Duodenal mucosa (tissue), 2 donors: ENCODE results near the gene GSTP1.
"Not testable (repeated sequence)": the region's sequence is repeated elsewhere in the genome, so short reads cannot be mapped to it uniquely, and the experiment has no call there.

Source experiments
- H3K27ac ChIP-seq: one replicate; pipeline ENCODE4 v1.7.0; 2013; ENCODE audit warnings: low read depth, low read length
- H3K27me3 ChIP-seq, 2 donors: one replicate each; pipeline ENCODE4 v1.7.0; 2013; ENCODE audit warnings: low read length in 2 of 2, control low read depth in 1 of 2; ENCODE audit not compliant: insufficient read depth in 2 of 2, control insufficient read depth in 1 of 2
- H3K36me3 ChIP-seq, 2 donors: one replicate each; pipeline ENCODE4 v1.7.0; 2013; ENCODE audit warnings: low read length in 2 of 2, control low read depth in 1 of 2; ENCODE audit not compliant: insufficient read depth in 2 of 2, control insufficient read depth in 1 of 2
- H3K4me1 ChIP-seq, 2 donors: one replicate each; pipeline ENCODE4 v1.7.0; 2013; ENCODE audit warnings: low read length in 2 of 2, control low read depth in 1 of 2; ENCODE audit not compliant: insufficient read depth in 2 of 2, control insufficient read depth in 1 of 2
- H3K4me3 ChIP-seq, 2 donors: one replicate each; pipeline ENCODE4 v1.7.0; 2013; ENCODE audit warnings: low read length in 2 of 2, low read depth in 1 of 2
- H3K9ac ChIP-seq, 2 donors: one replicate each; pipeline ENCODE4 v1.7.0; 2013; ENCODE audit warnings: low read length in 2 of 2, low read depth in 1 of 2
- H3K9me3 ChIP-seq, 2 donors: one replicate each; pipeline ENCODE4 v1.7.0; 2013; ENCODE audit warnings: low read length in 2 of 2, control low read depth in 1 of 2; ENCODE audit not compliant: control insufficient read depth in 1 of 2

Gene GSTP1

GRCh38 chr11:67613313-67613959 is 29.8 kb downstream of the GSTP1 start:
- Histone ChIP-seq H3K27ac (peak overlapping the region; percentile 79), H3K4me3 (peak overlapping the region; percentile 58 to 70), H3K9ac (peak overlapping the region; percentile 74 to 78), H3K36me3 (peaks cover 19 to 45% of the 10 kb centered on the region in 2 donors), H3K9me3 (no peaks in the 10 kb centered on the region), H3K27me3 (peaks cover 0 to 8% of the 10 kb centered on the region in 2 donors), H3K4me1 (peaks cover 24% of the 10 kb centered on the region in 2 donors)

GRCh38 chr11:67613960-67614715 is 30.5 kb downstream of the GSTP1 start:
- H3K9me3 ChIP-seq, result no peaks in the 10 kb centered on the region
- peaks cover 0 to 8% of the 10 kb centered on the region in 2 donors for H3K27me3 ChIP-seq
- H3K9ac ChIP-seq, result peak overlapping the region; percentile 74 to 78
- peak overlapping the region; percentile 79 for H3K27ac ChIP-seq
- peaks cover 24% of the 10 kb centered on the region in 2 donors for H3K4me1 ChIP-seq
- H3K36me3 ChIP-seq, result peaks cover 15 to 38% of the 10 kb centered on the region in 2 donors
- H3K4me3 ChIP-seq, result peak overlapping the region; percentile 58 to 70

GRCh38 chr11:67614730-67615714 is 31.4 kb downstream of the GSTP1 start:
- H3K36me3 ChIP-seq, result peaks cover 13 to 30% of the 10 kb centered on the region in 2 donors
- peak overlapping the region; percentile 58 to 70 for H3K4me3 ChIP-seq
- H3K9me3 ChIP-seq, result no peaks in the 10 kb centered on the region
- H3K9ac ChIP-seq, result peak overlapping the region in 1 of 2 donors; percentile 78
- H3K4me1 ChIP-seq, result peaks cover 24% of the 10 kb centered on the region in 2 donors
- peaks cover 0 to 8% of the 10 kb centered on the region in 2 donors for H3K27me3 ChIP-seq
- peak overlapping the region; percentile 79 for H3K27ac ChIP-seq

GRCh38 chr11:67615728-67616430 is 32.3 kb downstream of the GSTP1 start:
- H3K4me1 ChIP-seq, result peaks cover 24% of the 10 kb centered on the region in 2 donors
- H3K27ac ChIP-seq, result no peak overlapping the region
- peaks cover 0 to 8% of the 10 kb centered on the region in 2 donors for H3K27me3 ChIP-seq
- H3K36me3 ChIP-seq, result peaks cover 5 to 22% of the 10 kb centered on the region in 2 donors
- H3K9ac ChIP-seq, result no peak overlapping the region
- H3K9me3 ChIP-seq, result no peaks in the 10 kb centered on the region
- H3K4me3 ChIP-seq, result peak overlapping the region in 1 of 2 donors; percentile 30

DNA sequence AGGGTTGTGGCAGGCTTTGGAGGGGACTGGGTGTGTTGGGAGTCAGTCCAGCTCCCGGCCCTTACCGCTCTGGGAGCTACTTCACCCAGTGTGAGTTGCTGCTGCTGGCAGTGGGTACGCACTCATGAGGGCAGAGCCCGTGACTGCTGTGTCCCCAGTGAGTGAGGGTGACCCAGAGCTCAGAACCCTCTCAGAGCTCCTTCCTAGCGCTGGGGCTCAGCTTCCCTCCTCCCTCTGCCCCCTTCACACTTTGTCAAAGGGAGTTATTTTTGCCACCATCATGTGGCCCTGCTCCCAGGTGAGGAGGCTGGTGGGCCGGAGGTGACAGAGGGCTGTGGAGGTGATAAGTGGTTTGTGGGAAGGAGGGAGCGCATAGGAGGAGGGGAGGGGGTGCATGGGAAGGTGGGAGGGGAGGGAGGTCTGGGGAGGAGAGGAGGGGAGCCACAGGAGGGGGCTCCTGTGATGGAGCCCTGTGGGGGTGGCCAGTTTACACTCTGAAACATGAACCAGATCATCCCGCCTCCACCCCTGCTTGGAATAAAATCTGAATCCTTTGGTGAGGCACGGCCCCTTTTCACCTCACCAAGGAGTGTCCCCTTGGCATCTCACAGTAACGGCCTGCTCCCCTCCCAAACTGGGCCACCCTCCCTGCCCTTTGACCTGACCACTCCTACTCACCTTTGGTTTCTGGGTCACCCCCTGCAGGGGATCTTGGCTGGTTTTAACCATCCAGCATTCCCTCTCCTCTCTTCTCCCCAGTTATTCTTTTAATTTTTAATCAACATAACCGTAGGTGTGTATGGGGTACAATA is 33.0 kb downstream of the GSTP1 start:
- H3K27ac ChIP-seq, result no peak overlapping the region
- peaks cover 24% of the 10 kb centered on the region in 2 donors for H3K4me1 ChIP-seq
- peaks cover 3 to 15% of the 10 kb centered on the region in 2 donors for H3K36me3 ChIP-seq

GRCh38 chr11:67617243-67617953 is 33.8 kb downstream of the GSTP1 start:
- Histone ChIP-seq H3K4me3 (no peak overlapping the region), H3K4me1 (peaks cover 24% of the 10 kb centered on the region in 2 donors), H3K27me3 (peaks cover 0 to 8% of the 10 kb centered on the region in 2 donors), H3K9me3 (no peaks in the 10 kb centered on the region), H3K27ac (no peak overlapping the region), H3K9ac (no peak overlapping the region), H3K36me3 (peaks cover 0 to 7% of the 10 kb centered on the region in 2 donors)

More for the DNA sequence above, 33.0 kb downstream of the GSTP1 start:
- no peaks in the 10 kb centered on the region for H3K9me3 ChIP-seq
- no peak overlapping the region for H3K9ac ChIP-seq
- H3K27me3 ChIP-seq, result peaks cover 0 to 8% of the 10 kb centered on the region in 2 donors
- H3K4me3 ChIP-seq, result no peak overlapping the region

DNA sequence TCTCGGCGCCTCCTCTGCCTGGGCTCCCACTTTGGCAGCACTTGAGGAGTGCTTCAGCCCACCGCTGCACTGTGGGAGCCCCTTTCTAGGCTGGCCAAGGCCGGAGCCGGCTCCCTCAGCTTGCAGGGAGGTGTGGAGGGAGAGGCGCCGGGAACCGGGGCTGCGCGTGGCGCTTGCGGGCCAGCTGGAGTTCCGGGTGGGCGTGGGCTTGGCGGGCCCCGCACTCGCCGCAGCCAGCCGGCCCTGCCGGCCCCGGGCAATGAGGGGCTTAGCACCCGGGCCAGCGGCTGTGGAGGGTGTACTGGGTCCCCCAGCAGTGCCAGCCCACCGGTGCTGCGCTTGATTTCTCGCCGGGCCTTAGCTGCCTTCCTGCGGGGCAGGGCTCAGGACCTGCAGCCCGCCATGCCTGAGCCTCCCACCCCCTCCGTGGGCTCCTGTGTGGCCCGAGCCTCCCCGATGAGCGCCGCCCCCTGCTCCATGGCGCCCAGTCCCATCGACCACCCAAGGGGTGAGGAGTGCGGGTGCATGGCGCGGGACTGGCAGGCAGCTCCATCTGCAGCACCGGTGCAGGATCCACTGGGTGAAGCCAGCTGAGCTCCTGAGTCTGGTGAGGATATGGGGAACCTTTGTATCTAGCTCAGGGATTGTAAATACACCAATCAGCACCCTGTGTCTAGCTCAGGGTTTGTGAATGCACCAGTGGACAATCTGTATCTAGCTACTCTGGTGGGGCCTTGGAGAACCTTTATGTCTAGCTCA is 35.5 kb downstream of the GSTP1 start:
- H3K4me1 ChIP-seq, result peaks cover 15 to 17% of the 10 kb centered on the region in 2 donors
- not testable (repeated sequence) for H3K27ac ChIP-seq, H3K4me3 ChIP-seq, H3K27me3 ChIP-seq, H3K9me3 ChIP-seq, H3K36me3 ChIP-seq, H3K9ac ChIP-seq
